Panc1 (cell line): Measurements from ENCODE around the gene LRPPRC.

Source experiments
- CTCF ChIP-seq: fragments of 450-650 bp; IDR thresholded peaks from 2 replicates; pipeline ENCODE4 v1.5.1; 2017; ENCODE audit warnings: mild to moderate bottlenecking
- POLR2AphosphoS5 ChIP-seq: IDR thresholded peaks from 2 replicates; pipeline ENCODE4 v1.6.1; 2012; ENCODE audit warnings: mild to moderate bottlenecking, low read depth, low read length, moderate library complexity
- REST ChIP-seq, 2 experiments: IDR thresholded peaks; 2 replicates each; pipeline ENCODE4 v1.6.1; 2011 to 2012; ENCODE audit warnings: low read depth in 2 of 2, control low read depth in 1 of 2, low read length in 1 of 2, mild to moderate bottlenecking in 1 of 2, moderate library complexity in 1 of 2; ENCODE audit not compliant: insufficient read depth in 1 of 2
- SIN3A ChIP-seq: IDR thresholded peaks from 2 replicates; pipeline ENCODE4 v1.6.1; 2012; ENCODE audit warnings: low read depth, mild to moderate bottlenecking, low read length, moderate library complexity, borderline replicate concordance; ENCODE audit not compliant: insufficient read depth

GRCh38 chr2:43897492-43897891 is 98.3 kb downstream of the LRPPRC start:
- TF ChIP-seq POLR2AphosphoS5, result no peak
- no peak for TF ChIP-seq CTCF
- no peak for TF ChIP-seq REST (IDR thresholded peaks at IDR 0.05; ENCODE audit: insufficient read depth in 1 of 2, low read depth in 2 of 2, low read length in 1 of 2)
- TF ChIP-seq SIN3A, result no peak
